WERI-Rb-1 (cell line): Measurements from ENCODE around the gene G6PC3.

ENCODE experiments used
- DNase-seq: peaks from one replicate; pipeline ENCODE4 v3.0.0-alpha.2; 2020
- H3K27ac ChIP-seq: fragments of 250-450 bp; sonication (Bioruptor Pico); 2 replicates; pipeline ENCODE4 v1.5.1; 2020; ENCODE audit warnings: mild to moderate bottlenecking, moderate library complexity
- H3K27me3 ChIP-seq: fragments of 250-450 bp; sonication (Bioruptor Pico); 2 replicates; pipeline ENCODE4 v1.5.1; 2021; ENCODE audit warnings: mild to moderate bottlenecking, low read depth, moderate library complexity; ENCODE audit not compliant: insufficient read depth, severe bottlenecking
- H3K36me3 ChIP-seq: fragments of 250-450 bp; sonication (Bioruptor Pico); 2 replicates; pipeline ENCODE4 v1.5.1; 2020; ENCODE audit warnings: mild to moderate bottlenecking, moderate library complexity
- H3K4me3 ChIP-seq: 2 replicates; pipeline ENCODE4 v1.5.1; 2011; ENCODE audit warnings: low read depth, mild to moderate bottlenecking, control low read depth, low read length
- H3K9me3 ChIP-seq: fragments of 250-450 bp; sonication (Bioruptor Pico); 2 replicates; pipeline ENCODE4 v1.5.1; 2021; ENCODE audit warnings: mild to moderate bottlenecking, moderate library complexity; ENCODE audit not compliant: severe bottlenecking
- CTCF ChIP-seq: IDR thresholded peaks from 2 replicates; pipeline ENCODE4 v1.5.1; 2011; ENCODE audit warnings: low read depth, mild to moderate bottlenecking, control low read depth, inconsistent platforms, low read length

G6PC3 gene

GRCh38 chr17:44065668-44066203 lies 4.8 kb upstream of the G6PC3 start:
- no peaks in the 10 kb centered on the region for H3K27me3 ChIP-seq

GRCh38 chr17:44066204-44066930 lies 4.2 kb upstream of the G6PC3 start, which contains the start of gene LSM12:
Gene LSM12 (minus strand): TSS chr17:44066671. CDS start chr17:44066587, 84 bp downstream.
- no peaks in the 10 kb centered on the region for H3K9me3 ChIP-seq
- TF ChIP-seq CTCF, result no peak
- H3K27me3 ChIP-seq, result no peaks in the 10 kb centered on the region
- peak; percentile 97 for DNase-seq
- H3K27ac ChIP-seq, result peak within 1 kb of the TSS; percentile 99
- peaks cover 39% of the 10 kb centered on the region for H3K36me3 ChIP-seq
- H3K4me3 ChIP-seq, result peak within 1 kb of the TSS; percentile 88

More at GRCh38 chr17:44065668-44066203, 4.8 kb upstream of the G6PC3 start:
- H3K27ac ChIP-seq, result peak overlapping the region; percentile 99
- no peak for DNase-seq
- no peaks in the 10 kb centered on the region for H3K9me3 ChIP-seq
- peak overlapping the region; percentile 88 for H3K4me3 ChIP-seq
- TF ChIP-seq CTCF, result no peak
- H3K36me3 ChIP-seq, result peaks cover 45% of the 10 kb centered on the region

- no peak overlapping the region for H3K4me3 ChIP-seq
- H3K27me3 ChIP-seq, result no peaks in the 10 kb centered on the region
- TF ChIP-seq CTCF, result no peak
- H3K36me3 ChIP-seq, result peaks cover 27% of the 10 kb centered on the region
- no peaks in the 10 kb centered on the region for H3K9me3 ChIP-seq
- DNase-seq, result no peak
- peak overlapping the region; percentile 99 for H3K27ac ChIP-seq
Measured at GRCh38 chr17:44067545-44067940, 3.0 kb upstream of the G6PC3 start.

GRCh38 chr17:44069974-44070454 lies 521 bp upstream of the G6PC3 start:
- H3K4me3 ChIP-seq, result peak overlapping the region; percentile 82
- peak; percentile 50 for DNase-seq
- peak overlapping the region; percentile 95 for H3K27ac ChIP-seq
- peaks cover 22% of the 10 kb centered on the region for H3K36me3 ChIP-seq
- no peak for TF ChIP-seq CTCF
- no peaks in the 10 kb centered on the region for H3K9me3 ChIP-seq
- no peaks in the 10 kb centered on the region for H3K27me3 ChIP-seq

- H3K4me3 ChIP-seq, result peak overlapping the region; percentile 82
- H3K36me3 ChIP-seq, result peaks cover 32% of the 10 kb centered on the region
- H3K27ac ChIP-seq, result peak overlapping the region; percentile 95
- H3K27me3 ChIP-seq, result no peaks in the 10 kb centered on the region
- H3K9me3 ChIP-seq, result no peaks in the 10 kb centered on the region
- DNase-seq, result no peak
- TF ChIP-seq CTCF, result no peak
Measured at GRCh38 chr17:44071198-44071520, 624 bp downstream of the G6PC3 start.
